Sigmoid colon (tissue), 7 donors: ENCODE measurements around the gene MACROD2. TPM values are rescaled to one million over a fixed set of nuclear protein-coding genes. Genes with fewer than 3 reads are reported as not detected.

Source experiments
- DNase-seq: peaks from one replicate; pipeline ENCODE4 v3.0.0-alpha.2; 2019
- H3K27ac ChIP-seq, 4 donors: fragments of 200-600 bp; sonication (generic); one replicate each; pipeline ENCODE4 v1.5.1; 2016 to 2019; ENCODE audit warnings: mild to moderate bottlenecking in 1 of 4
- H3K27me3 ChIP-seq, 3 donors: fragments of 200-600 bp; sonication (generic); one replicate each; pipeline ENCODE4 v1.5.1; 2019; ENCODE audit warnings: mild to moderate bottlenecking in 1 of 3
- H3K36me3 ChIP-seq, 4 donors: fragments of 200-600 bp; sonication (generic); one replicate each; pipeline ENCODE4 v1.5.1; 2016 to 2019
- H3K4me1 ChIP-seq, 4 donors: fragments of 200-600 bp; sonication (generic); one replicate each; pipeline ENCODE4 v1.5.1; 2017 to 2019
- H3K4me3 ChIP-seq, 4 donors: fragments of 200-600 bp; sonication (generic); one replicate each; pipeline ENCODE4 v1.5.1; 2017 to 2019; ENCODE audit warnings: mild to moderate bottlenecking in 2 of 4, moderate library complexity in 1 of 4
- H3K9me3 ChIP-seq, 4 donors: fragments of 200-600 bp in 3 of 4; sonication (generic) in 3 of 4; one replicate each; pipeline versions ENCODE4 v1.5.1 to v1.6.1; 2013 to 2019
- CTCF ChIP-seq, 4 experiments: fragments of 450-650 bp in 3 of 4; fragments of 200-600 bp in 1 of 4; IDR thresholded peaks; one replicate each; pipeline ENCODE4 v1.5.1; 2016 to 2019; ENCODE audit warnings: antibody characterized with exemption in 4 of 4, mild to moderate bottlenecking in 3 of 4, moderate library complexity in 2 of 4
- EP300 ChIP-seq, 4 donors: sonication (generic); formaldehyde crosslinking; IDR thresholded peaks; one replicate each; pipeline ENCODE4 v1.6.1; 2017; ENCODE audit warnings: antibody characterized with exemption in 4 of 4
- POLR2A ChIP-seq, 2 donors: fragments of 450-650 bp; IDR thresholded peaks; one replicate each; pipeline ENCODE4 v1.6.1; 2016; ENCODE audit warnings: antibody characterized with exemption in 2 of 2, mild to moderate bottlenecking in 2 of 2, moderate library complexity in 2 of 2
- POLR2AphosphoS5 ChIP-seq, 4 donors: sonication (generic); formaldehyde crosslinking; IDR thresholded peaks; one replicate each; pipeline ENCODE4 v1.6.1; 2017; ENCODE audit warnings: antibody characterized with exemption in 4 of 4
- WGBS, 2 donors: extraction: QIAGEN DNeasy Blood & Tissue Kit; methylation state at CpG; one replicate each; pipeline ENCODE4 v1.1.7; 2013; 5-methylcytosine and 5-hydroxymethylcytosine counted together
- intact Hi-C: fragments of 100-400 bp; cut with DNase I; formaldehyde crosslinking; loops from one replicate; pipeline ENCODE4 v1.15.1; 2023
- polyA plus RNA-seq, 3 donors: library from polyadenylated mRNA; stranded (reverse); fragments of 200-250 nt; gene quantifications; one replicate each; pipeline ENCODE4 v1.2.3, GENCODE V29; 2013
- total RNA-seq, 4 donors: library from RNA; depleted of rRNA; stranded (reverse); fragments of >200 nt; gene quantifications; one replicate each; pipeline ENCODE4 v1.1.0, GENCODE V29; 2016
- donor health status: healthy with polysubstance abuse.
- donor health status: Bipolar disorder and iron deficiency.
- donor health status: healthy.

The MACROD2 gene
- total and polyA plus RNA-seq, 7 donors = 1.2 to 22.4 (median 5.8) TPM

DNA sequence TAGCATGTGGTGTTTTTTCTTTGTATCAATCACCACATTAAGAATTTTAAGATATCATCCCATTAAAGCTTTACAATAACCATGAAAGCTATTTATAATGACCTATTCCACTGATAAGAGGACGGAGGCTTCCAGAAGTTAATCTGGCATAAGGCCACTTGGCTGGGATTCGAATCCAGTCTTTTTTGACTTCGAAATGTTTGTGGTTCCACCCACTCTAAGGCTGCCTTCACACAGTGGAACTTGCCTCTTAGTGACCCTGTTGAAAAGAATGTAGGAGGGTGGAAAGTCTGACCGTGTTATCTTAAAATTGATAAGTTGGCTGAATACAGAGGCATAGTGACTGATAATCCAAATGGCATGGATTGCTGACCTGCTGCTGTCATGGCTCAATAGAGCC is 1618.2 kb downstream of the MACROD2 start:
- Histone ChIP-seq H3K36me3 (no peaks in the 10 kb centered on the region), H3K27me3 (no peaks in the 10 kb centered on the region), H3K4me3 (no peak overlapping the region), H3K27ac (no peak overlapping the region), H3K4me1 (peaks cover 0 to 10% (median 6%) of the 10 kb centered on the region in 4 donors), H3K9me3 (no peaks in the 10 kb centered on the region)
- intact Hi-C loops = no loop called here
- TF ChIP-seq POLR2AphosphoS5 (IDR thresholded peaks at IDR 0.05) = no peak
- no peak for TF ChIP-seq EP300 (IDR thresholded peaks at IDR 0.05)
- WGBS, 2 donors = 31 to 70% methylated on average over 4 of the region's 4 CpGs
- no peak for DNase-seq

GRCh38 chr20:15616626-15617025 is 1621.3 kb downstream of the MACROD2 start:
- H3K36me3 ChIP-seq = no peaks in the 10 kb centered on the region
- WGBS, 2 donors = 65 to 66% methylated on average over 1 of the region's 1 CpG
- TF ChIP-seq CTCF (IDR thresholded peaks at IDR 0.05) = no peak
- TF ChIP-seq POLR2A (IDR thresholded peaks at IDR 0.05) = no peak
- TF ChIP-seq EP300 (IDR thresholded peaks at IDR 0.05) = no peak
- no peak for TF ChIP-seq POLR2AphosphoS5 (IDR thresholded peaks at IDR 0.05)
- no peaks in the 10 kb centered on the region for H3K9me3 ChIP-seq
- H3K4me1 ChIP-seq = no peaks in the 10 kb centered on the region
- intact Hi-C loops = no loop called here
- H3K27ac ChIP-seq = no peak overlapping the region
- DNase-seq = no peak
- H3K27me3 ChIP-seq = no peaks in the 10 kb centered on the region
- H3K4me3 ChIP-seq = no peak overlapping the region

DNA sequence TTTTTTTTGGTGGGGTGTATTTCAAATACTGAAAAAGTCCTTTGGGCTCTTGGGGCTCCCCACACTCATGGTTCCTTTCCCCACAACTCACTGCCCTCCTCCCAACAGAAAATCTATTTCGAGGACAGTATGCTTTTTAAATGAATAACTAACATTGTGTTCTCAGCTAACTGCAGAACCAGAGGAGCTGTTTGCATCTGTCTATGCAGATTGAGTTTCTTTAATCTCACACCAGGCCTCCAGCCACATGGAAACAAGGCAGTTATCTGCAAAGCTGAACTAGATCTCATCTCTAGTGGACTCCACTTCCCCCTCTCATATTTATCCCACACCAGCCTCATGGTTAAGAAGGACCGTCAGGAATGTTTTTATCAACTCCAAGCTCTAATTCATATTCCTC is 1622.8 kb downstream of the MACROD2 start:
- intact Hi-C loops = no loop called here
- H3K4me3 ChIP-seq = no peak overlapping the region
- H3K27me3 ChIP-seq = no peaks in the 10 kb centered on the region
- no peaks in the 10 kb centered on the region for H3K36me3 ChIP-seq
- no peaks in the 10 kb centered on the region for H3K9me3 ChIP-seq
- TF ChIP-seq CTCF (IDR thresholded peaks at IDR 0.05) = no peak
- H3K4me1 ChIP-seq = no peaks in the 10 kb centered on the region
- H3K27ac ChIP-seq = no peak overlapping the region
- DNase-seq = no peak
- WGBS, 2 donors = 85 to 86% methylated on average over 2 of the region's 2 CpGs

GRCh38 chr20:15618912-15619311 is 1623.6 kb downstream of the MACROD2 start:
- no peaks in the 10 kb centered on the region for H3K4me1 ChIP-seq
- TF ChIP-seq EP300 (IDR thresholded peaks at IDR 0.05) (no peak), CTCF (IDR thresholded peaks at IDR 0.05) (no peak), POLR2AphosphoS5 (IDR thresholded peaks at IDR 0.05) (no peak), POLR2A (IDR thresholded peaks at IDR 0.05) (no peak)
- no peak overlapping the region for H3K4me3 ChIP-seq
- no peak overlapping the region for H3K27ac ChIP-seq
- DNase-seq = no peak
- no peaks in the 10 kb centered on the region for H3K27me3 ChIP-seq
- H3K9me3 ChIP-seq = no peaks in the 10 kb centered on the region
- WGBS, 2 donors = 87 to 89% methylated on average over 5 of the region's 5 CpGs
- no peaks in the 10 kb centered on the region for H3K36me3 ChIP-seq
- intact Hi-C loops = no loop called here

GRCh38 chr20:15619341-15619740 is 1624.0 kb downstream of the MACROD2 start:
- intact Hi-C loops = no loop called here
- TF ChIP-seq EP300 (IDR thresholded peaks at IDR 0.05) (no peak), CTCF (IDR thresholded peaks at IDR 0.05) (no peak), POLR2AphosphoS5 (IDR thresholded peaks at IDR 0.05) (no peak), POLR2A (IDR thresholded peaks at IDR 0.05) (no peak)
- H3K4me3 ChIP-seq = no peak overlapping the region
- WGBS, 2 donors = 92 to 96% methylated on average over 4 of the region's 4 CpGs
- H3K4me1 ChIP-seq = no peaks in the 10 kb centered on the region
- H3K27ac ChIP-seq = no peak overlapping the region
- DNase-seq = no peak
- no peaks in the 10 kb centered on the region for H3K27me3 ChIP-seq
- no peaks in the 10 kb centered on the region for H3K9me3 ChIP-seq
- H3K36me3 ChIP-seq = no peaks in the 10 kb centered on the region
